Hepatocyte (in vitro differentiated cells): ENCODE results near the gene OLIG2. TPM values are rescaled to one million over a fixed set of nuclear protein-coding genes. Genes with fewer than 3 reads are reported as not detected.
A peak's percentile ranks its signal among the peaks of the same experiment; 100 is the strongest.

ENCODE experiments used
- DNase-seq: peaks from one replicate; pipeline ENCODE4 v3.0.0-alpha.2; 2016; ENCODE audit warnings: low spot score
- H2AFZ ChIP-seq: fragments of 200-600 bp; sonication (generic); 2 replicates; pipeline ENCODE4 v1.6.0; 2016; ENCODE audit warnings: antibody characterized with exemption, mild to moderate bottlenecking
- H3K27ac ChIP-seq: fragments of 200-600 bp; sonication (generic); 2 replicates; pipeline ENCODE4 v1.5.1; 2016; ENCODE audit warnings: mild to moderate bottlenecking
- H3K27me3 ChIP-seq: fragments of 200-600 bp; sonication (generic); 2 replicates; pipeline ENCODE4 v1.6.1; 2016
- H3K36me3 ChIP-seq: fragments of 200-600 bp; sonication (generic); replicated peaks from 2 replicates; pipeline ENCODE4 v1.5.1; 2016; ENCODE audit warnings: low read depth; ENCODE audit not compliant: insufficient read depth
- H3K4me1 ChIP-seq: fragments of 200-600 bp; sonication (generic); 2 replicates; pipeline ENCODE4 v1.5.1; 2016; ENCODE audit warnings: mild to moderate bottlenecking, moderate library complexity; ENCODE audit not compliant: insufficient read depth
- H3K4me2 ChIP-seq: fragments of 200-600 bp; sonication (generic); 2 replicates; pipeline ENCODE4 v1.6.0; 2016
- H3K4me3 ChIP-seq: fragments of 200-600 bp; sonication (generic); 2 replicates; pipeline ENCODE4 v1.5.1; 2016; ENCODE audit warnings: mild to moderate bottlenecking
- H3K79me2 ChIP-seq: fragments of 200-600 bp; sonication (generic); 2 replicates; pipeline ENCODE4 v1.6.0; 2017; ENCODE audit warnings: mild to moderate bottlenecking
- H3K9me2 ChIP-seq: fragments of 200-600 bp; sonication (generic); replicated peaks from 2 replicates; pipeline ENCODE4 v1.6.0; 2017; ENCODE audit warnings: mild to moderate bottlenecking; ENCODE audit not compliant: insufficient read depth
- H3K9me3 ChIP-seq: fragments of 200-600 bp; sonication (generic); 2 replicates; pipeline ENCODE4 v1.5.1; 2016; ENCODE audit warnings: low read depth, mild to moderate bottlenecking
- H4K20me1 ChIP-seq: fragments of 200-600 bp; sonication (generic); 2 replicates; pipeline ENCODE4 v1.6.0; 2016; ENCODE audit warnings: mild to moderate bottlenecking; ENCODE audit not compliant: insufficient read depth, poor library complexity, severe bottlenecking
- CTCF ChIP-seq: fragments of 200-600 bp; sonication (generic); IDR thresholded peaks from 2 replicates; pipeline ENCODE4 v1.5.1; 2016; ENCODE audit warnings: antibody characterized with exemption, mild to moderate bottlenecking; ENCODE audit not compliant: poor library complexity
- EZH2 ChIP-seq: fragments of 200-600 bp; sonication (generic); IDR thresholded peaks from 2 replicates; pipeline ENCODE4 v1.6.1; 2016; ENCODE audit warnings: antibody characterized with exemption, mild to moderate bottlenecking, borderline replicate concordance
- EZH2phosphoT487 ChIP-seq: fragments of 200-600 bp; sonication (generic); IDR thresholded peaks from one replicate; pipeline ENCODE4 v1.6.1; 2018; ENCODE audit warnings: antibody characterized with exemption, mild to moderate bottlenecking, low read depth, moderate library complexity; ENCODE audit not compliant: unreplicated experiment, severe bottlenecking
- WGBS: methylation state at CpG from one replicate; pipeline ENCODE4 v1.1.6; 2016; ENCODE audit warnings: low lambda C conversion rate; ENCODE audit errors: missing lambda C conversion rate; 5-methylcytosine and 5-hydroxymethylcytosine counted together
- polyA plus RNA-seq: library from polyadenylated mRNA; unstranded; fragments of >200 nt; fragmentation: Nextera tagmentation; extraction: Ambion mirVana; gene quantifications from 2 replicates; pipeline ENCODE4 v1.2.1, GENCODE V29; 2016
- total RNA-seq: library from RNA; depleted of rRNA; stranded (reverse); fragments of >200 nt; gene quantifications from 2 replicates; pipeline ENCODE4 v1.2.3, GENCODE V29; 2014

OLIG2 gene
- total and polyA plus RNA-seq, 2 experiments from 2014 or later, result not detected

DNA sequence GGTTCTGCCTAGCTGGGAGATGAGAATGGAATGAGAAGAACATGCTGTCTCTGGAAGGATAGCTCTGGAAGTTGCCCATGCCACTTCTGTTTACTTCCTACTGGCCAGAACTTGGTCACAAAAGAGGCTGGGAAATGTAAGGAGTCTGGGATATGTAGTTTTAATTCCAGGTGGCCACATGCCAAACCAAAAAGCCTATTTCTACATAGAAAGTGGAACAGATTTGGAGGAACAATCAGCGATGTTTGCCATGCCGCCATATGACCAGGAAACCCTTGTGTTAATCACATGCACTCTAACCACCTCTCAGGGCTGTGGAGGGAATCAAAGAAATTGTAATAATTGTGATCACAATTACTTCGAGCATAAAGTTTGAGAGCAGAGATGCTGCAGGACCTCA, 10.0 kb upstream of the OLIG2 start:
- no peak overlapping the region for H3K4me2 ChIP-seq
- H3K9me3 ChIP-seq, result no peaks in the 10 kb centered on the region
- peaks cover 9% of the 10 kb centered on the region for H3K4me1 ChIP-seq
- no peak for DNase-seq
- H4K20me1 ChIP-seq, result no peaks in the 10 kb centered on the region
- no peak overlapping the region for H3K27ac ChIP-seq
- TF ChIP-seq EZH2phosphoT487 (no peak), EZH2 (no peak), CTCF (no peak)
- H3K79me2 ChIP-seq, result no peaks in the 10 kb centered on the region
- H3K4me3 ChIP-seq, result no peak overlapping the region
- no peak overlapping the region for H2AFZ ChIP-seq
- H3K9me2 ChIP-seq, result no peaks in the 10 kb centered on the region
- H3K36me3 ChIP-seq, result no peaks in the 10 kb centered on the region
- WGBS, result 89% methylated on average over 3 of the region's 3 CpGs
- H3K27me3 ChIP-seq, result peaks cover 65% of the 10 kb centered on the region

DNA sequence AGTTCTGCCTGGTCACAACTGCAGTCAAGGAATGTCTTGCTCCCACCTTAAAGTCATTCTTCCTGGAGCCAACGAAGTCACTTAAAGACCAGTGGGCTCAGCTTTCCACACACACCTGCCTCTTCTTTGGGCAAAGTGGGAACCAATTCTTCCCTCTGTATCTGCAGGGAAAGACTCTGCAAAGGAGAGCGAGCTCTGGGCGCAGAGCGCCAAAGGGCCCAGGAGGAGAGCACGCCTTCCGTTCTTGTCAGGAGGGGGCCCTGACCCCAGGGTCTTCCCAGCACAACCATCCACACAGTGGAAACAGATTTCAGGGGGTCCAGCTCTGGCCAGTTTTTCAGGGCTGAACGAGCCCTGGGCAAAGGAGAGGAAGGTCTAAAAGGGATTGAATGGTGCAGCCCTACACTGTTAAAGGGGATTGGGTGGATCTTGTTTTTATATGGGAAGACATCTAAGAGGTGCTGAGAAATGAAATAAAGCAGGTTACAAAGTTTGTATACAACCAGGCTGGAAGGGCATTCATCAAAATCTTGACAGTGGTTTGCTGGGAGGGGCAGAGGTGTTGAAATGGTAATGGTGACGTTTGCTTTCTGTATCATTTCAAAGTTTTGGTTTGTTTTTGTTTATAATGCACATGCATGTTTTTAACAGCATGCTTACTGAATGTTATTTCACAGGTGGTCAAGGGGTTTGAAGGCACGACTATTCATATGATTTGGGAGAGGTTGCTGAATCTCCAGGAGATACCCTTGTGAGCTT, 6.8 kb upstream of the OLIG2 start:
- Histone ChIP-seq H3K9me2 (no peaks in the 10 kb centered on the region), H2AFZ (no peak overlapping the region), H3K79me2 (no peaks in the 10 kb centered on the region), H4K20me1 (no peaks in the 10 kb centered on the region), H3K9me3 (no peaks in the 10 kb centered on the region), H3K36me3 (no peaks in the 10 kb centered on the region), H3K4me2 (no peak overlapping the region), H3K27ac (no peak overlapping the region), H3K4me1 (peaks cover 9% of the 10 kb centered on the region), H3K4me3 (no peak overlapping the region), H3K27me3 (peaks cover 95% of the 10 kb centered on the region)
- TF ChIP-seq EZH2phosphoT487, result no peak
- TF ChIP-seq CTCF, result no peak
- no peak for TF ChIP-seq EZH2
- no peak for DNase-seq
- 41% methylated on average over 9 of the region's 9 CpGs for WGBS

GRCh38 chr21:33019516-33019884, 6.2 kb upstream of the OLIG2 start:
- Histone ChIP-seq H3K27me3 (peaks cover 99% of the 10 kb centered on the region), H2AFZ (no peak overlapping the region), H3K4me2 (peak overlapping the region; percentile 80), H3K79me2 (no peaks in the 10 kb centered on the region), H4K20me1 (no peaks in the 10 kb centered on the region), H3K9me3 (no peaks in the 10 kb centered on the region), H3K4me1 (peaks cover 9% of the 10 kb centered on the region), H3K27ac (no peak overlapping the region), H3K4me3 (no peak overlapping the region), H3K9me2 (no peaks in the 10 kb centered on the region), H3K36me3 (no peaks in the 10 kb centered on the region)
- TF ChIP-seq EZH2 (no peak), EZH2phosphoT487 (no peak), CTCF (no peak)
- WGBS, result 11% methylated on average over 16 of the region's 17 CpGs
- no peak for DNase-seq
